Gastrocnemius medialis (tissue), 4 donors: ENCODE measurements around the gene CARMIL1. TPM values are rescaled to one million over a fixed set of nuclear protein-coding genes. Genes with fewer than 3 reads are reported as not detected.

ENCODE experiments used
- ATAC-seq, 2 donors: fragments of 150-250 bp; one replicate each; pipeline ENCODE4 v1.9.1; 2016
- DNase-seq, 2 donors: peaks; one replicate each; pipeline ENCODE4 v3.0.0-alpha.2; 2019
- H3K27ac ChIP-seq, 4 donors: fragments of 200-600 bp; sonication (generic); 1 replicate in 1 of 4; 2 replicates in 3 of 4; pipeline ENCODE4 v1.5.1; 2016 to 2018; ENCODE audit warnings: mild to moderate bottlenecking in 2 of 4, moderate library complexity in 1 of 4
- H3K27me3 ChIP-seq, 3 donors: fragments of 200-600 bp; sonication (generic) in 2 of 3; 1 replicate in 1 of 3; 2 replicates in 2 of 3; pipeline versions ENCODE4 v1.5.1 to v1.6.0; 2016 to 2019; ENCODE audit warnings: mild to moderate bottlenecking in 1 of 3, moderate library complexity in 1 of 3
- H3K36me3 ChIP-seq, 2 donors: fragments of 200-600 bp; sonication (generic) in 1 of 2; one replicate each; pipeline ENCODE4 v1.5.1; 2017 to 2018
- H3K4me1 ChIP-seq, 2 donors: fragments of 200-600 bp; sonication (generic) in 1 of 2; one replicate each; pipeline ENCODE4 v1.5.1; 2016 to 2017; ENCODE audit warnings: mild to moderate bottlenecking in 2 of 2
- H3K4me3 ChIP-seq, 4 donors: fragments of 200-600 bp; sonication (generic) in 3 of 4; 1 replicate in 1 of 4; 2 replicates in 3 of 4; pipeline ENCODE4 v1.5.1; 2016 to 2019; ENCODE audit warnings: mild to moderate bottlenecking in 2 of 4
- H3K9me3 ChIP-seq, 3 donors: fragments of 200-600 bp; sonication (generic) in 2 of 3; 1 replicate in 1 of 3; 2 replicates in 2 of 3; pipeline ENCODE4 v1.5.1; 2016 to 2019
- POLR2A ChIP-seq, 2 donors: fragments of 450-650 bp; IDR thresholded peaks; one replicate each; pipeline ENCODE4 v1.6.1; 2017; ENCODE audit warnings: antibody characterized with exemption in 2 of 2, mild to moderate bottlenecking in 2 of 2, moderate library complexity in 2 of 2
- in situ Hi-C, 4 donors: fragments of 200-750 bp; cut with MboI; loops; one replicate each; pipeline versions ENCODE4 v1.15.0 to v1.8.0; 2017; ENCODE audit warnings: low sequenced_read_pairs in 4 of 4
- intact Hi-C: fragments of 100-400 bp; cut with DNase I; formaldehyde crosslinking; loops from one replicate; pipeline ENCODE4 v1.15.1; 2023; ENCODE audit warnings: low total_unique reads
- total RNA-seq, 4 donors: library from RNA; depleted of rRNA; stranded (reverse); fragments of >200 nt; gene quantifications; one replicate each; pipeline versions ENCODE4 v1.1.0 to v1.2.3, GENCODE V29; 2016
- TF ChIP-seq, protein P1 (sequence below), 5 experiments: fragments of 450-650 bp in 3 of 5; fragments of 200-600 bp in 2 of 5; sonication (generic) in 2 of 5; IDR thresholded peaks in 4 of 5; conservative IDR thresholded peaks in 1 of 5; 1 replicate in 4 of 5; 2 replicates in 1 of 5; pipeline ENCODE4 v1.5.1; 2016 to 2019; ENCODE audit warnings: antibody characterized with exemption in 5 of 5, mild to moderate bottlenecking in 3 of 5, moderate library complexity in 3 of 5

The CARMIL1 gene
- total RNA-seq, 4 donors from 2014 or later: 0.87 to 2.1 (median 1.7) TPM

- TF ChIP-seq, protein P1, sequence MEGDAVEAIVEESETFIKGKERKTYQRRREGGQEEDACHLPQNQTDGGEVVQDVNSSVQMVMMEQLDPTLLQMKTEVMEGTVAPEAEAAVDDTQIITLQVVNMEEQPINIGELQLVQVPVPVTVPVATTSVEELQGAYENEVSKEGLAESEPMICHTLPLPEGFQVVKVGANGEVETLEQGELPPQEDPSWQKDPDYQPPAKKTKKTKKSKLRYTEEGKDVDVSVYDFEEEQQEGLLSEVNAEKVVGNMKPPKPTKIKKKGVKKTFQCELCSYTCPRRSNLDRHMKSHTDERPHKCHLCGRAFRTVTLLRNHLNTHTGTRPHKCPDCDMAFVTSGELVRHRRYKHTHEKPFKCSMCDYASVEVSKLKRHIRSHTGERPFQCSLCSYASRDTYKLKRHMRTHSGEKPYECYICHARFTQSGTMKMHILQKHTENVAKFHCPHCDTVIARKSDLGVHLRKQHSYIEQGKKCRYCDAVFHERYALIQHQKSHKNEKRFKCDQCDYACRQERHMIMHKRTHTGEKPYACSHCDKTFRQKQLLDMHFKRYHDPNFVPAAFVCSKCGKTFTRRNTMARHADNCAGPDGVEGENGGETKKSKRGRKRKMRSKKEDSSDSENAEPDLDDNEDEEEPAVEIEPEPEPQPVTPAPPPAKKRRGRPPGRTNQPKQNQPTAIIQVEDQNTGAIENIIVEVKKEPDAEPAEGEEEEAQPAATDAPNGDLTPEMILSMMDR (IDR thresholded peaks at IDR 0.05 in 4 of 5, conservative IDR thresholded peaks at IDR 0.05 in 1 of 5): no peak
- TF ChIP-seq POLR2A (IDR thresholded peaks at IDR 0.05): no peak
- Histone ChIP-seq H3K27ac (no peak overlapping the region), H3K36me3 (no peaks in the 10 kb centered on the region), H3K27me3 (no peaks in the 10 kb centered on the region), H3K4me3 (no peak overlapping the region), H3K4me1 (no peaks in the 10 kb centered on the region), H3K9me3 (no peaks in the 10 kb centered on the region)
- in situ Hi-C loops: no loop called here
- DNase-seq (no peak), ATAC-seq (no peak)
- intact Hi-C loops: no loop called here
Measured at GRCh38 chr6:25330796-25331685, 51.9 kb downstream of the CARMIL1 start.

DNA sequence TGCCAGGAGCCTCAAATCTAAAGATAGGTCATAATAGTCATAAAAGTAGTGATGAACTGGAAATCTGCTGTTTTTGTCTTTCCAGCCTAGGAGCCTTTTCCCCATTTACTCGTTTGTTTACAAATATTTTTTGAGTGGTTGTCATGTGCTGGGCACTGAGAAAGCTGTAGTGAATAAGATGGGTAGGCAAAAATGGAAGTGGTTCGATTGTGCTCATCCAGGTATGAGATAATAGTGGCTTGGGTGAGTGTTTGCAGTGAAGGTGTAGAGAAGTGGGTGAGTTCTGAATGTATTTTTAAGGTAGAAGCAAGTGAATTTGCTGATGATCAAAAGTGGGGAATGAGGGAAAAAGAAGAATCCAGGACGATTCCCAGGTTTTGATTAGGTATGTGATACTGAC, 53.0 kb downstream of the CARMIL1 start:
- no peak for DNase-seq
- ATAC-seq: no peak
- no peaks in the 10 kb centered on the region for H3K9me3 ChIP-seq
- H3K4me3 ChIP-seq: no peak overlapping the region
- intact Hi-C loops: no loop called here
- H3K36me3 ChIP-seq: no peaks in the 10 kb centered on the region
- no peaks in the 10 kb centered on the region for H3K27me3 ChIP-seq
- H3K27ac ChIP-seq: no peak overlapping the region
- in situ Hi-C loops: no loop called here
- no peaks in the 10 kb centered on the region for H3K4me1 ChIP-seq
- no peak for TF ChIP-seq POLR2A (IDR thresholded peaks at IDR 0.05)
- TF ChIP-seq, protein P1 (IDR thresholded peaks at IDR 0.05 in 4 of 5, conservative IDR thresholded peaks at IDR 0.05 in 1 of 5): no peak

GRCh38 chr6:25332655-25333071, 53.5 kb downstream of the CARMIL1 start:
- intact Hi-C loops: no loop called here
- DNase-seq (no peak), ATAC-seq (no peak)
- TF ChIP-seq, protein P1 (IDR thresholded peaks at IDR 0.05 in 4 of 5, conservative IDR thresholded peaks at IDR 0.05 in 1 of 5): no peak
- no peak for TF ChIP-seq POLR2A (IDR thresholded peaks at IDR 0.05)
- Histone ChIP-seq H3K27ac (no peak overlapping the region), H3K27me3 (no peaks in the 10 kb centered on the region), H3K36me3 (no peaks in the 10 kb centered on the region), H3K4me1 (no peaks in the 10 kb centered on the region), H3K9me3 (no peaks in the 10 kb centered on the region), H3K4me3 (no peak overlapping the region)
- in situ Hi-C loops: no loop called here

GRCh38 chr6:25333471-25333870, 54.3 kb downstream of the CARMIL1 start:
- H3K9me3 ChIP-seq: no peaks in the 10 kb centered on the region
- in situ Hi-C loops: no loop called here
- intact Hi-C loops: no loop called here

DNA sequence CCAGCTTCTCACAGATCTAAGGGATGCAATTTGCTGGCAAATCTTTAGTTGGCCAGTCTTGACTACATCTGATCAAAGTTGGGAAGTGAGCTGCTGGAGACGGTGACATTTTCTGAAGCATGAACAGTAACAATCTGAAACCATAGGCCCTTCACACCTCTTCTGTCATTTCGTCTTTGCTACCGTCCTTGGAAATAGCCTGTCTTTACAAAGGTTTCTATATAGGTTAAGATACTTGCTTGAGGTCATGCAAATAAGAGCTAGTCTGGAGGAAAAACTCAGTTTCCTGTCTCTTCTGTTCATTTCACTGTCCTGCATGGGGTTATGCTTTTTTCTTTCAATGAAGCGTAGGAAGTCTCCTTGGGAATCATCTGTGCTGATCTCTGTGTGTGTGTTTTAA, 55.6 kb downstream of the CARMIL1 start:
- no peaks in the 10 kb centered on the region for H3K9me3 ChIP-seq
- ATAC-seq (no peak), DNase-seq (no peak)
- intact Hi-C loops: no loop called here
- H3K4me3 ChIP-seq: no peak overlapping the region
- TF ChIP-seq, protein P1 (IDR thresholded peaks at IDR 0.05 in 4 of 5, conservative IDR thresholded peaks at IDR 0.05 in 1 of 5): no peak
- no peak for TF ChIP-seq POLR2A (IDR thresholded peaks at IDR 0.05)
- in situ Hi-C loops: no loop called here
- H3K27me3 ChIP-seq: no peaks in the 10 kb centered on the region
- H3K4me1 ChIP-seq: no peaks in the 10 kb centered on the region
- H3K36me3 ChIP-seq: no peaks in the 10 kb centered on the region
- H3K27ac ChIP-seq: no peak overlapping the region

More at GRCh38 chr6:25333471-25333870, 54.3 kb downstream of the CARMIL1 start:
- no peaks in the 10 kb centered on the region for H3K36me3 ChIP-seq
- TF ChIP-seq POLR2A (IDR thresholded peaks at IDR 0.05): no peak
- no peak overlapping the region for H3K27ac ChIP-seq
- no peak for ATAC-seq
- H3K4me3 ChIP-seq: no peak overlapping the region
- H3K4me1 ChIP-seq: no peaks in the 10 kb centered on the region
- no peaks in the 10 kb centered on the region for H3K27me3 ChIP-seq
- DNase-seq: no peak
